GM10266 (cell line): ENCODE measurements around the gene NCKAP1.

ENCODE experiments used
- DNase-seq: peaks from one replicate; pipeline ENCODE4 v3.0.0; 2012; ENCODE audit errors: extremely low spot score
- TF ChIP-seq, protein P1 (sequence below): IDR thresholded peaks from 2 replicates; pipeline ENCODE4 v1.5.1; 2012; ENCODE audit warnings: mild to moderate bottlenecking, low read depth; ENCODE audit not compliant: control insufficient read depth, insufficient read depth; ENCODE audit errors: missing control alignments

NCKAP1 gene

GRCh38 chr2:183014005-183014404 lies 24.3 kb downstream of the NCKAP1 start:
- TF ChIP-seq, protein P1, sequence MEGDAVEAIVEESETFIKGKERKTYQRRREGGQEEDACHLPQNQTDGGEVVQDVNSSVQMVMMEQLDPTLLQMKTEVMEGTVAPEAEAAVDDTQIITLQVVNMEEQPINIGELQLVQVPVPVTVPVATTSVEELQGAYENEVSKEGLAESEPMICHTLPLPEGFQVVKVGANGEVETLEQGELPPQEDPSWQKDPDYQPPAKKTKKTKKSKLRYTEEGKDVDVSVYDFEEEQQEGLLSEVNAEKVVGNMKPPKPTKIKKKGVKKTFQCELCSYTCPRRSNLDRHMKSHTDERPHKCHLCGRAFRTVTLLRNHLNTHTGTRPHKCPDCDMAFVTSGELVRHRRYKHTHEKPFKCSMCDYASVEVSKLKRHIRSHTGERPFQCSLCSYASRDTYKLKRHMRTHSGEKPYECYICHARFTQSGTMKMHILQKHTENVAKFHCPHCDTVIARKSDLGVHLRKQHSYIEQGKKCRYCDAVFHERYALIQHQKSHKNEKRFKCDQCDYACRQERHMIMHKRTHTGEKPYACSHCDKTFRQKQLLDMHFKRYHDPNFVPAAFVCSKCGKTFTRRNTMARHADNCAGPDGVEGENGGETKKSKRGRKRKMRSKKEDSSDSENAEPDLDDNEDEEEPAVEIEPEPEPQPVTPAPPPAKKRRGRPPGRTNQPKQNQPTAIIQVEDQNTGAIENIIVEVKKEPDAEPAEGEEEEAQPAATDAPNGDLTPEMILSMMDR, result no peak
- no peak for DNase-seq

- no peak for DNase-seq
- TF ChIP-seq, protein P1, result no peak
Measured at GRCh38 chr2:183011743-183012142, 26.5 kb downstream of the NCKAP1 start.

GRCh38 chr2:183010112-183010511 lies 28.1 kb downstream of the NCKAP1 start:
- no peak for DNase-seq
- TF ChIP-seq, protein P1, result no peak

GRCh38 chr2:183009249-183009899 lies 28.9 kb downstream of the NCKAP1 start:
- no peak for DNase-seq
- TF ChIP-seq, protein P1, result no peak

- DNase-seq, result no peak
- TF ChIP-seq, protein P1, result no peak
Measured at GRCh38 chr2:183001948-183002347, 36.3 kb downstream of the NCKAP1 start.

- TF ChIP-seq, protein P1, result no peak
- no peak for DNase-seq
Measured at GRCh38 chr2:183000846-183001245, 37.4 kb downstream of the NCKAP1 start.

DNA sequence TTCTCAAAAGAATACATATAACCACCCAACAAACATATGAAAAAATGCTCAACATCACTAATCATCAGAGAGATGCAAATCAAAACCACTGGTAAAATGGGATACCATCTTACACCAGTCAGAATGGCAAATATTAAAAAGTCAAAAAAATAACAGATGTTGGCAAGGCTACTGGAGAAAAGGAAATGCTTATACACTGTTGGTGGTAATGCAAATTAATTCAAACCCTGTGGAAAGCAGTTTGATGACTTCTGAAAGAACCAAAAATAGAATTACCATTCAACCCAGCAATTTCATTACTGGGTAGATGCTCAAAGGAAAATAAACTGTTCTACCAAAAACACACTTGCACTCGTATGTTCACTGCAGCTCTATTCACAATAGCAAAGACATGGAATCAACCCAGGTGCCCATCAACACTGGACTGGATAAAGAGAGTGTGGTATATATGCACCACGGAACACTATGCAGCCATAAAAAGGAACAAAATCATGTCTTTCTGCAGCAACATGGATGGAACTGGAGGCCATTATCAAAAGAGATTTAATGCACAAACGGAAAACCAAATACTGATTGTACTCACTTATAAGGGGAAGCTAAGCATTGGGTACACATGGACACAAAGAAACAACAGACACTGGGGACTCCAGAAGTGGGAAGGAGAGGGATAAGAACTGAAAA lies 38.8 kb downstream of the NCKAP1 start:
- TF ChIP-seq, protein P1, result no peak
- DNase-seq, result no peak
